Thyroid gland (tissue), 4 donors: ENCODE results near the gene RPL35A. TPM values are rescaled to one million over a fixed set of nuclear protein-coding genes. Genes with fewer than 3 reads are reported as not detected.
"Not testable (repeated sequence)": the region's sequence is repeated elsewhere in the genome, so short reads cannot be mapped to it uniquely, and the experiment has no call there.

Experiments
- DNase-seq, 2 donors: peaks; one replicate each; pipeline ENCODE4 v3.0.0-alpha.2; 2019
- H3K27ac ChIP-seq, 3 donors: fragments of 200-600 bp; sonication (generic); 1 replicate in 2 of 3; 2 replicates in 1 of 3; pipeline ENCODE4 v1.5.1; 2016 to 2019; ENCODE audit warnings: mild to moderate bottlenecking in 1 of 3, moderate library complexity in 1 of 3
- H3K27me3 ChIP-seq: fragments of 200-600 bp; sonication (generic); one replicate; pipeline ENCODE4 v1.5.1; 2019
- H3K36me3 ChIP-seq, 2 donors: fragments of 200-600 bp; sonication (generic); one replicate each; pipeline ENCODE4 v1.5.1; 2016 to 2019
- H3K4me1 ChIP-seq, 2 donors: fragments of 200-600 bp; sonication (generic); one replicate each; pipeline ENCODE4 v1.5.1; 2017 to 2019
- H3K4me3 ChIP-seq, 3 donors: fragments of 200-600 bp; sonication (generic); replicated peaks in 1 of 3; 1 replicate in 2 of 3; 2 replicates in 1 of 3; pipeline ENCODE4 v1.5.1; 2016; ENCODE audit warnings: mild to moderate bottlenecking in 1 of 3
- H3K9me3 ChIP-seq: fragments of 200-600 bp; sonication (generic); one replicate; pipeline ENCODE4 v1.5.1; 2017
- CTCF ChIP-seq, 6 experiments: fragments of 200-600 bp in 3 of 6; fragments of 450-650 bp in 3 of 6; sonication (generic) in 3 of 6; IDR thresholded peaks; one replicate each; pipeline ENCODE4 v1.5.1; 2016 to 2019; ENCODE audit warnings: antibody characterized with exemption in 6 of 6, mild to moderate bottlenecking in 2 of 6, inconsistent platforms in 1 of 6, moderate library complexity in 1 of 6
- POLR2A ChIP-seq, 2 donors: fragments of 450-650 bp; IDR thresholded peaks; one replicate each; pipeline ENCODE4 v1.6.1; 2017; ENCODE audit warnings: antibody characterized with exemption in 2 of 2, mild to moderate bottlenecking in 2 of 2, moderate library complexity in 1 of 2
- WGBS, 2 donors: methylation state at CpG; one replicate each; pipeline ENCODE4 v1.1.5; 2017; 5-methylcytosine and 5-hydroxymethylcytosine counted together
- intact Hi-C: fragments of 100-400 bp; cut with DNase I; formaldehyde crosslinking; loops from one replicate; pipeline ENCODE4 v1.15.1; 2023
- total RNA-seq, 4 donors: library from RNA; depleted of rRNA; stranded (reverse); fragments of >200 nt; gene quantifications; one replicate each; pipeline ENCODE4 v1.2.3, GENCODE V29; 2016

Gene RPL35A
- total RNA-seq, 4 donors from 2014 or later: 514 to 2,067 (median 704) TPM

GRCh38 chr3:197907196-197907595, 42.8 kb upstream of the RPL35A start:
- Histone ChIP-seq H3K36me3 (no peaks in the 10 kb centered on the region), H3K27me3 (no peaks in the 10 kb centered on the region), H3K27ac (no peak overlapping the region), H3K4me1 (no peaks in the 10 kb centered on the region), H3K9me3 (no peaks in the 10 kb centered on the region), H3K4me3 (no peak overlapping the region)
- WGBS, 2 donors: 91 to 93% methylated on average over 2 of the region's 2 CpGs
- DNase-seq: no peak
- intact Hi-C loops: no loop called here
- TF ChIP-seq CTCF (IDR thresholded peaks at IDR 0.05) (no peak), POLR2A (IDR thresholded peaks at IDR 0.05) (no peak)

GRCh38 chr3:197908550-197908949, 41.4 kb upstream of the RPL35A start:
- H3K4me3 ChIP-seq, H3K9me3 ChIP-seq, H3K4me1 ChIP-seq, H3K36me3 ChIP-seq, H3K27ac ChIP-seq, H3K27me3 ChIP-seq, intact Hi-C loops, DNase-seq: not testable (repeated sequence)
- whole genome bisulfite sequencing, 2 donors: 87 to 100% methylated on average over 2 of the region's 2 CpGs

GRCh38 chr3:197908957-197909701, 40.9 kb upstream of the RPL35A start:
- no peaks in the 10 kb centered on the region for H3K27me3 ChIP-seq
- H3K4me1 ChIP-seq: no peaks in the 10 kb centered on the region
- no peaks in the 10 kb centered on the region for H3K36me3 ChIP-seq
- 90 to 98% methylated on average over 4 of the region's 4 CpGs for WGBS, 2 donors
- intact Hi-C loops: no loop called here
- TF ChIP-seq POLR2A (IDR thresholded peaks at IDR 0.05): no peak
- TF ChIP-seq CTCF (IDR thresholded peaks at IDR 0.05): no peak
- no peak for DNase-seq
- H3K27ac ChIP-seq: no peak overlapping the region
- H3K9me3 ChIP-seq: no peaks in the 10 kb centered on the region
- no peak overlapping the region for H3K4me3 ChIP-seq

- Histone ChIP-seq H3K36me3 (no peaks in the 10 kb centered on the region), H3K27ac (no peak overlapping the region)
- intact Hi-C loops: no loop called here
These were observed 37.1 kb upstream of the RPL35A start for GRCh38 chr3:197912741-197913476.

More at GRCh38 chr3:197912741-197913476, 37.1 kb upstream of the RPL35A start:
- H3K4me1 ChIP-seq: no peaks in the 10 kb centered on the region
- no peak for DNase-seq
- 92 to 94% methylated on average over 33 of the region's 33 CpGs for WGBS, 2 donors
- H3K27me3 ChIP-seq: no peaks in the 10 kb centered on the region
- TF ChIP-seq CTCF (IDR thresholded peaks at IDR 0.05) (no peak), POLR2A (IDR thresholded peaks at IDR 0.05) (no peak)
- no peaks in the 10 kb centered on the region for H3K9me3 ChIP-seq
- no peak overlapping the region for H3K4me3 ChIP-seq
